GM12878 (cell line): Measurements from ENCODE around the gene TTC1. TPM values are rescaled to one million over a fixed set of nuclear protein-coding genes. Genes with fewer than 3 reads are reported as not detected.

Experiments used
- ATAC-seq: fragments of 200-7000 bp; cut with Tn5 transposase; 3 replicates; pipeline ENCODE4 v1.9.1; 2020; ENCODE audit warnings: mild to moderate bottlenecking, moderate library complexity
- BruUV-seq: library from RNA; stranded (reverse); fragments of 400-500 nt; replicated peaks from 2 replicates; lab custom pipeline; 2021; lab: Mats Ljungman, UMichigan
- CTCF ChIA-PET: fragments of 300-600 bp; sonication (Branson Sonifier 250); formaldehyde crosslinking; extraction: SDS; loops from one replicate; lab custom pipeline; 2021; ENCODE audit warnings: inconsistent platforms; lab: Yijun Ruan, JAX
- POLR2A ChIA-PET: fragments of 350-600 bp; formaldehyde crosslinking; extraction: SDS; loops from one replicate; lab custom pipeline; 2021; ENCODE audit warnings: inconsistent platforms; lab: Charles Lee
- RAD21 ChIA-PET: fragments of 300-600 bp; sonication (Branson Sonifier 250); formaldehyde crosslinking; loops from one replicate; lab custom pipeline; 2023; ENCODE audit warnings: antibody characterized with exemption; ENCODE audit not compliant: unreplicated experiment; lab: Charles Lee
- SMC1A ChIA-PET: fragments of 300-600 bp; sonication (Branson Sonifier 250); formaldehyde crosslinking; loops from one replicate; lab custom pipeline; 2023; ENCODE audit not compliant: unreplicated experiment, uncharacterized antibody; lab: Charles Lee
- DNase-seq: peaks from one replicate; pipeline ENCODE4 v3.0.0-alpha.2; 2011; ENCODE audit warnings: low read depth, low spot score
- FAIRE-seq: peaks from 3 replicates; lab custom pipeline; 2011; peaks lifted over from hg19 to GRCh38; lab: Jason Lieb, UNC
- H2AFZ ChIP-seq: 2 replicates; pipeline ENCODE4 v1.6.0; 2011; ENCODE audit warnings: low read depth, low read length, control low read depth; ENCODE audit not compliant: control insufficient read depth
- H3K27ac ChIP-seq: 2 replicates; pipeline ENCODE4 v1.5.1; 2011; ENCODE audit warnings: control low read depth; ENCODE audit not compliant: control insufficient read depth, insufficient read depth
- H3K27me3 ChIP-seq, 2 experiments: replicated peaks in 1 of 2; 2 replicates each; pipeline versions ENCODE4 v1.6.0 to v1.6.1; 2011; ENCODE audit warnings: low read length in 1 of 2; ENCODE audit not compliant: control insufficient read depth in 2 of 2, insufficient read depth in 2 of 2
- H3K36me3 ChIP-seq, 2 experiments: 2 replicates each; pipeline ENCODE4 v1.5.1; 2011; ENCODE audit warnings: low read length in 1 of 2; ENCODE audit not compliant: control insufficient read depth in 2 of 2, insufficient read depth in 2 of 2
- H3K4me1 ChIP-seq: 2 replicates; pipeline ENCODE4 v1.6.1; 2011; ENCODE audit warnings: mild to moderate bottlenecking, low read length, moderate library complexity, mixed read lengths; ENCODE audit not compliant: control insufficient read depth, insufficient read depth
- H3K4me2 ChIP-seq: 2 replicates; pipeline ENCODE4 v1.6.0; 2011; ENCODE audit warnings: control low read depth; ENCODE audit not compliant: control insufficient read depth, insufficient read depth
- H3K4me3 ChIP-seq: fragments of 200-600 bp; sonication (generic); 2 replicates; pipeline ENCODE4 v1.5.1; 2016
- H3K79me2 ChIP-seq: 2 replicates; pipeline ENCODE4 v1.6.0; 2011; ENCODE audit warnings: low read length; ENCODE audit not compliant: control insufficient read depth, insufficient read depth
- H3K9ac ChIP-seq: 2 replicates; pipeline ENCODE4 v1.8.0; 2011; ENCODE audit warnings: low read length, control low read depth, mixed read lengths; ENCODE audit not compliant: control insufficient read depth, insufficient read depth
- H3K9me3 ChIP-seq: replicated peaks from 3 replicates; pipeline ENCODE4 v1.5.1; 2011; ENCODE audit warnings: mild to moderate bottlenecking, low read length; ENCODE audit not compliant: control insufficient read depth, insufficient read depth
- H4K20me1 ChIP-seq: 2 replicates; pipeline ENCODE4 v1.6.0; 2011; ENCODE audit not compliant: control insufficient read depth, insufficient read depth
- DPF2 ChIP-seq: fragments of 450-650 bp; IDR thresholded peaks from 2 replicates; pipeline ENCODE4 v1.6.1; 2017; ENCODE audit warnings: mild to moderate bottlenecking
- EGR1 ChIP-seq, 2 experiments: IDR thresholded peaks; 1 replicate in 1 of 2; 2 replicates in 1 of 2; pipeline ENCODE4 v1.6.1; 2011 to 2012; ENCODE audit warnings: low read depth in 2 of 2, low read length in 2 of 2, borderline replicate concordance in 1 of 2, mild to moderate bottlenecking in 1 of 2, moderate library complexity in 1 of 2
- HDAC6 ChIP-seq: fragments of 200-600 bp; sonication (generic); IDR thresholded peaks from one replicate; pipeline ENCODE4 v1.8.0; 2017; ENCODE audit warnings: antibody characterized with exemption; ENCODE audit not compliant: unreplicated experiment
- MYC ChIP-seq: IDR thresholded peaks from 2 replicates; pipeline ENCODE4 v1.6.1; 2011; ENCODE audit warnings: mild to moderate bottlenecking, low read length, moderate library complexity, inconsistent platforms; ENCODE audit not compliant: insufficient read depth, insufficient replicate concordance, insufficient read length, severe bottlenecking
- RB1 ChIP-seq: fragments of 450-650 bp; formaldehyde crosslinking; IDR thresholded peaks from 2 replicates; pipeline ENCODE4 v1.6.1; 2017; ENCODE audit warnings: mild to moderate bottlenecking, borderline replicate concordance
- RCOR1 ChIP-seq: conservative IDR thresholded peaks from 2 replicates; pipeline ENCODE4 v1.6.1; 2012; ENCODE audit warnings: low read depth, low read length, improper control_type of control experiment
- SUPT20H ChIP-seq: IDR thresholded peaks from 2 replicates; pipeline ENCODE4 v1.6.1; 2011; ENCODE audit warnings: low read depth, mild to moderate bottlenecking, low read length, moderate library complexity, borderline replicate concordance; ENCODE audit not compliant: control insufficient read depth
- SUZ12 ChIP-seq: fragments of 200-600 bp; sonication (generic); IDR thresholded peaks from one replicate; pipeline ENCODE4 v1.6.1; 2018; ENCODE audit warnings: antibody characterized with exemption, mild to moderate bottlenecking; ENCODE audit not compliant: unreplicated experiment
- ZNF207 ChIP-seq: fragments of 450-650 bp; IDR thresholded peaks from 2 replicates; pipeline ENCODE4 v1.6.1; 2014; ENCODE audit warnings: antibody characterized with exemption, mild to moderate bottlenecking, borderline replicate concordance
- WGBS: methylation state at CpG from one replicate; pipeline ENCODE4 v1.1.6; 2016; ENCODE audit warnings: low lambda C conversion rate; ENCODE audit not compliant: insufficient replicate concordance, insufficient coverage; ENCODE audit errors: missing lambda C conversion rate; 5-methylcytosine and 5-hydroxymethylcytosine counted together
- in situ Hi-C: fragments of 300-500 bp; cut with MboI; formaldehyde crosslinking; loops from 9 replicates; pipeline ENCODE4 v1.14.3; 2018; ENCODE audit warnings: mixed read lengths
- intact Hi-C: fragments of 100-400 bp; cut with micrococcal nuclease; formaldehyde crosslinking; loops from one replicate; pipeline ENCODE4 v1.14.2; 2022; ENCODE audit not compliant: unreplicated experiment
- polyA plus RNA-seq, 11 experiments: library from polyadenylated mRNA; depleted of rRNA in 4 of 11; unstranded in 6 of 11; stranded (reverse) in 5 of 11; fragments of >200 nt; fragmentation: Nextera tagmentation in 4 of 11; fragmentation: Illumina TruSeq in 1 of 11; extraction: Ambion mirVana in 4 of 11; extraction: Trizol in 1 of 11; gene quantifications; 1 replicate in 1 of 11; 2 replicates in 10 of 11; pipeline versions ENCODE4 v1.2.1 to v1.2.3, GENCODE V29; 2011 to 2016; ENCODE audit warnings: inconsistent platforms in 2 of 11, missing spikeins in 2 of 11, low read depth in 1 of 11
- total RNA-seq, 4 experiments: library from RNA; depleted of rRNA in 3 of 4; stranded (reverse); fragments of >200 nt in 3 of 4; fragmentation: Illumina TruSeq in 1 of 4; extraction: Trizol in 1 of 4; gene quantifications; 2 replicates each; pipeline versions ENCODE4 v1.2.1 to v1.2.3, GENCODE V29; 2013 to 2021
- TF ChIP-seq, protein P1 (sequence below): IDR thresholded peaks from 2 replicates; pipeline ENCODE4 v1.6.1; 2012; ENCODE audit warnings: low read depth, low read length, improper control_type of control experiment
- TF ChIP-seq, protein P2 (sequence below): fragments of 150-350 bp; IDR thresholded peaks from 2 replicates; pipeline ENCODE4 v1.6.1; 2016; ENCODE audit warnings: low read depth, low read length

Gene TTC1
- total and polyA plus RNA-seq, 10 of the 15 experiments (the other 5 are each of a cell fraction or from before 2014, with no cell fraction given), result 46.6 to 160 (median 92.3) TPM

DNA sequence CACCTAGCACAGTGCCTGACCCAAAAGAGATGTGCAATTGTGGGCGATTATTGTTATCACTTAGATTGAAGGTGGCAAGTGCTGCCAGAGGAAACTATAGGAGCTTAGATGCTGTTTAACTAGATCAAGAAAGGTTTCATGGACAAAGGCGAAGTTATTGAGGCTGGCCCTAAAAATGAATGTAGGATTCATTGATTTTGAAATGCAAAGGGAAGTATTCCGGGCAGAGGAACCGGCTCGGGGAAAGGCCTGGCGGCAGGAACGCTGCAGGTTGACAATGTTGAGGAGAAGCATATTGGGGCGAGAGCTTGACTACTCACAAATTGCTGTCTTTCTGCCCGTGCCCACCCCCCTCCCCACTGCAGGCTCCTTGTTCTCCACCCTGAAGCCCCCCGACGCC lies 37.4 kb upstream of the TTC1 start:
- Histone ChIP-seq H3K9me3 (no peaks in the 10 kb centered on the region), H3K79me2 (no peaks in the 10 kb centered on the region), H2AFZ (no peak overlapping the region), H3K4me3 (no peak overlapping the region), H3K4me2 (no peak overlapping the region), H4K20me1 (no peaks in the 10 kb centered on the region; the same call in 1 of the 2 replicates), H3K9ac (no peak overlapping the region), H3K36me3 (no peaks in the 10 kb centered on the region), H3K4me1 (no peaks in the 10 kb centered on the region), H3K27me3 (peaks cover 10 to 16% of the 10 kb centered on the region in 2 experiments), H3K27ac (no peak overlapping the region)
- FAIRE-seq (no peak), DNase-seq (no peak), ATAC-seq (no peak)
- ChIA-PET POLR2A (interaction anchor here (0.6 kb wide), 2 partner anchors 8 to 455 kb away, joined by 3 to 5 read pairs; no protein-coding TSS in a partner anchor), CTCF (interaction anchor here (0.6 kb wide), 1 partner anchor 419 kb away, joined by 3 read pairs; no protein-coding TSS in a partner anchor), RAD21 (no interaction called here), SMC1A (no interaction called here)
- in situ Hi-C loops, result no loop called here
- intact Hi-C loops, result no loop called here
- no TSS peak for BruUV-seq
- TF ChIP-seq RCOR1 (no peak), ZNF207 (no peak), DPF2 (no peak)
- TF ChIP-seq, protein P1, sequence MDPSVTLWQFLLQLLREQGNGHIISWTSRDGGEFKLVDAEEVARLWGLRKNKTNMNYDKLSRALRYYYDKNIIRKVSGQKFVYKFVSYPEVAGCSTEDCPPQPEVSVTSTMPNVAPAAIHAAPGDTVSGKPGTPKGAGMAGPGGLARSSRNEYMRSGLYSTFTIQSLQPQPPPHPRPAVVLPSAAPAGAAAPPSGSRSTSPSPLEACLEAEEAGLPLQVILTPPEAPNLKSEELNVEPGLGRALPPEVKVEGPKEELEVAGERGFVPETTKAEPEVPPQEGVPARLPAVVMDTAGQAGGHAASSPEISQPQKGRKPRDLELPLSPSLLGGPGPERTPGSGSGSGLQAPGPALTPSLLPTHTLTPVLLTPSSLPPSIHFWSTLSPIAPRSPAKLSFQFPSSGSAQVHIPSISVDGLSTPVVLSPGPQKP, result no peak
- WGBS, result 49% methylated on average over 11 of the region's 11 CpGs

DNA sequence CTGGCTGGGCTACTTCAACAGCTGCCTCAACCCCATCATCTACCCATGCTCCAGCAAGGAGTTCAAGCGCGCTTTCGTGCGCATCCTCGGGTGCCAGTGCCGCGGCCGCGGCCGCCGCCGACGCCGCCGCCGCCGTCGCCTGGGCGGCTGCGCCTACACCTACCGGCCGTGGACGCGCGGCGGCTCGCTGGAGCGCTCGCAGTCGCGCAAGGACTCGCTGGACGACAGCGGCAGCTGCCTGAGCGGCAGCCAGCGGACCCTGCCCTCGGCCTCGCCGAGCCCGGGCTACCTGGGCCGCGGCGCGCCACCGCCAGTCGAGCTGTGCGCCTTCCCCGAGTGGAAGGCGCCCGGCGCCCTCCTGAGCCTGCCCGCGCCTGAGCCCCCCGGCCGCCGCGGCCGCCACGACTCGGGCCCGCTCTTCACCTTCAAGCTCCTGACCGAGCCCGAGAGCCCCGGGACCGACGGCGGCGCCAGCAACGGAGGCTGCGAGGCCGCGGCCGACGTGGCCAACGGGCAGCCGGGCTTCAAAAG lies 36.9 kb upstream of the TTC1 start:
- Histone ChIP-seq H3K4me1 (no peaks in the 10 kb centered on the region), H3K36me3 (no peaks in the 10 kb centered on the region), H3K79me2 (no peaks in the 10 kb centered on the region), H3K27ac (no peak overlapping the region), H3K9ac (no peak overlapping the region), H3K27me3 (peaks cover 10 to 16% of the 10 kb centered on the region in 2 experiments), H3K4me3 (no peak overlapping the region), H3K9me3 (no peaks in the 10 kb centered on the region), H2AFZ (no peak overlapping the region), H4K20me1 (no peaks in the 10 kb centered on the region; the same call in 1 of the 2 replicates), H3K4me2 (no peak overlapping the region)
- ChIA-PET POLR2A (interaction anchor here (0.6 kb wide), 2 partner anchors 8 to 455 kb away, joined by 3 to 5 read pairs; no protein-coding TSS in a partner anchor), SMC1A (no interaction called here), CTCF (interaction anchor here (0.6 kb wide), 1 partner anchor 419 kb away, joined by 3 read pairs; no protein-coding TSS in a partner anchor), RAD21 (no interaction called here)
- ATAC-seq, result peak; percentile 18; the same call in 1 of the 3 replicates
- no peak for FAIRE-seq
- DNase-seq, result no peak
- in situ Hi-C loops (no loop called here), intact Hi-C loops (no loop called here)
- WGBS, result 17% methylated on average over 60 of the region's 76 CpGs
- no TSS peak for BruUV-seq
- TF ChIP-seq RB1 (no peak), EGR1 (IDR thresholded peaks at IDR 0.05; ENCODE audit: borderline replicate concordance in 1 of 2, low read depth in 2 of 2, low read length in 2 of 2) (no peak), HDAC6 (peak; percentile 70), SUPT20H (no peak), SUZ12 (peak; percentile 81), MYC (no peak)
- TF ChIP-seq, protein P2, sequence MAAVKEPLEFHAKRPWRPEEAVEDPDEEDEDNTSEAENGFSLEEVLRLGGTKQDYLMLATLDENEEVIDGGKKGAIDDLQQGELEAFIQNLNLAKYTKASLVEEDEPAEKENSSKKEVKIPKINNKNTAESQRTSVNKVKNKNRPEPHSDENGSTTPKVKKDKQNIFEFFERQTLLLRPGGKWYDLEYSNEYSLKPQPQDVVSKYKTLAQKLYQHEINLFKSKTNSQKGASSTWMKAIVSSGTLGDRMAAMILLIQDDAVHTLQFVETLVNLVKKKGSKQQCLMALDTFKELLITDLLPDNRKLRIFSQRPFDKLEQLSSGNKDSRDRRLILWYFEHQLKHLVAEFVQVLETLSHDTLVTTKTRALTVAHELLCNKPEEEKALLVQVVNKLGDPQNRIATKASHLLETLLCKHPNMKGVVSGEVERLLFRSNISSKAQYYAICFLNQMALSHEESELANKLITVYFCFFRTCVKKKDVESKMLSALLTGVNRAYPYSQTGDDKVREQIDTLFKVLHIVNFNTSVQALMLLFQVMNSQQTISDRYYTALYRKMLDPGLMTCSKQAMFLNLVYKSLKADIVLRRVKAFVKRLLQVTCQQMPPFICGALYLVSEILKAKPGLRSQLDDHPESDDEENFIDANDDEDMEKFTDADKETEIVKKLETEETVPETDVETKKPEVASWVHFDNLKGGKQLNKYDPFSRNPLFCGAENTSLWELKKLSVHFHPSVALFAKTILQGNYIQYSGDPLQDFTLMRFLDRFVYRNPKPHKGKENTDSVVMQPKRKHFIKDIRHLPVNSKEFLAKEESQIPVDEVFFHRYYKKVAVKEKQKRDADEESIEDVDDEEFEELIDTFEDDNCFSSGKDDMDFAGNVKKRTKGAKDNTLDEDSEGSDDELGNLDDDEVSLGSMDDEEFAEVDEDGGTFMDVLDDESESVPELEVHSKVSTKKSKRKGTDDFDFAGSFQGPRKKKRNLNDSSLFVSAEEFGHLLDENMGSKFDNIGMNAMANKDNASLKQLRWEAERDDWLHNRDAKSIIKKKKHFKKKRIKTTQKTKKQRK, result no peak
